Lower leg skin (tissue), 4 donors: ENCODE measurements around the gene ZNG1B. TPM values are rescaled to one million over a fixed set of nuclear protein-coding genes. Genes with fewer than 3 reads are reported as not detected.
A peak's percentile ranks its signal among the peaks of the same experiment; 100 is the strongest.
"Not testable (repeated sequence)": the region's sequence is repeated elsewhere in the genome, so short reads cannot be mapped to it uniquely, and the experiment has no call there.

Source experiments
- DNase-seq, 2 donors: peaks; one replicate each; pipeline ENCODE4 v3.0.0-alpha.2; 2019; ENCODE audit warnings: low spot score in 2 of 2
- H3K4me3 ChIP-seq: fragments of 200-600 bp; sonication (generic); 2 replicates; pipeline ENCODE4 v1.5.1; 2017; ENCODE audit warnings: mild to moderate bottlenecking, low read depth; ENCODE audit not compliant: poor library complexity, severe bottlenecking
- WGBS, 2 donors: methylation state at CpG; one replicate each; pipeline ENCODE4 v1.1.5; 2018; 5-methylcytosine and 5-hydroxymethylcytosine counted together
- intact Hi-C: fragments of 100-400 bp; cut with DNase I; formaldehyde crosslinking; loops from one replicate; pipeline ENCODE4 v1.15.0; 2023; ENCODE audit warnings: low total_unique reads
- total RNA-seq, 4 donors: library from RNA; depleted of rRNA; stranded (reverse); fragments of >200 nt; gene quantifications; one replicate each; pipeline ENCODE4 v1.1.0, GENCODE V29; 2016

The ZNG1B gene
- total RNA-seq, 4 donors from 2014 or later, result 18.6 to 30.8 (median 24.1) TPM

DNA sequence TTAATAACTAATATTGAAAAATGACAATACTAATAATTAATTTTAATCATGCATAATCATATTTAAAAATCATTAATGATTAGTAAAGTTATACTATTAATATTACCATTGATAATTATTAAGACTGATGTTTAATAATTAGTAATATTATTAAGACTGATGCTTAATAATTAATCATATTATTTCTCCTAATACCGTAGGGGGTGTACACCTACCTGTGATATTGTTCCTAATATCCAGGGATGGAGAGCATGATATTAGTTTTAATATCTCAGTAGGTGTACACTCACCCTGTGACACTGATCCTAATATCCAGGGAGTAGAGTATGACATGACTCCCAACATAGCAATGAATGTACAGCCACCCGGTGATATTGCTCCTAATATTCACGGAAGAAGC lies 73.4 kb downstream of the ZNG1B start:
- WGBS, 2 donors, result 76% methylated on average over 3 of the region's 3 CpGs; no CpG with 5 or more reads in 1 of the 2 donors
- H3K4me3 ChIP-seq, intact Hi-C loops, DNase-seq: not testable (repeated sequence)

DNA sequence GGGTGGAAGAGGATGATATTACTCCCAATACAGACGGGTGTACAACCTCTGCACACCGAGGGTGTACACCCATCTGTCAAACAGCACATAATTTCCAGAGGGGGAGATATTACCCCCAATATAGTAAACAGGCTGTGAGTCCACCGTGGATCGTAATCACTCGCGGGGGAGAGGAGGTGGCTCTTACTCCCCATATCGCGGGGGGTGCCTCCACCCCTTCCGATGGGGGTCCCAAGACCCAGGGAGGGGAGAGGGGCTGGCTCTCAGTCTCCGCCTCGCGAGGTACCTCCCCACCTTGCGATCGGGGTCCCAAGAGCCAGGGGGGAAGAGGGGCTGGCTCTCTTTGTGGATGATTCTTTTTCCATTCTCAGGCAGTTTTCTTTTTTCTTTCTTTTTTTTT lies 74.4 kb downstream of the ZNG1B start:
- H3K4me3 ChIP-seq, DNase-seq, intact Hi-C loops: not testable (repeated sequence)
- WGBS, 2 donors, result 74 to 87% methylated on average over 14 of the region's 14 CpGs

DNA sequence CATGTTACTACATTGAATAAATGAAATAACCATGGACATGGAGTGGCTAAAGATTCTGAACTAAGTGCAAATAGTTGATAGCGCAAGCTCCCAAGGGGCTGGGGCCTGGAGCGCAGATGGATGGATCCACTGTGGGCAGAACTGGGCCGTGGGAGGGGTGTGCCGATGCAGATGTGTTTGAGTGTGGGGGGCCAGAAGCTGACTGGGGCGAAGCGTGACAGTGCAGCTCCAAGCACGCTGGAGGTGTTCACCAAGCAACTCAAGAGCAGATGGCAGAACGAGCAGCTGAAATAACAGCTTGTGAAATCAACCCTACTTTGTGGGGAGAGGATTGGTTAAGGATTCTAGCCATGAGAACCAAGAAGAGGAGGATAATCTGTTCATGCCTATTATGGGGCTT lies 78.0 kb downstream of the ZNG1B start:
- 74 to 90% methylated on average over 8 of the region's 8 CpGs for WGBS, 2 donors
- H3K4me3 ChIP-seq, intact Hi-C loops, DNase-seq: not testable (repeated sequence)

DNA sequence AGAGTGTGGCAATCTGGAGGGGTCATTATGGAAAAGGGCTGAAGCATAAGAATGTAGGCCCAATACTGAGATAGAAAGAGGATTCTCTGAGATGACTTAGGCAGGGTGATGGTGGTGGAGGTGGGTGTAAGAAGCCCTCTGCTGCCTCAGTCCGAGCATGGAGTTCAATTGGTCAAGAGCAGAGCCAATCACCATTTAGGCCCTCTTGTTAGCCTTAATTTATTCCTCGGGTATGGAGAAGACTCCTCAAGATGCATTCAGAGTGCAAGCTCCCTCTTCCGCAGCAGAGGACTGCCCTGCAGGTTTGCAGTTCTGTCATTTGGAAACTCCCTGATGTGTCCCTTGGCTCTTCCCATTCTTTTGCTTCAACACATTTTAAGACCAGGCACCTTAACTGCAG lies 78.5 kb downstream of the ZNG1B start:
- H3K4me3 ChIP-seq, intact Hi-C loops, DNase-seq: not testable (repeated sequence)
- WGBS, 2 donors, result 84 to 85% methylated on average over 3 of the region's 3 CpGs

DNA sequence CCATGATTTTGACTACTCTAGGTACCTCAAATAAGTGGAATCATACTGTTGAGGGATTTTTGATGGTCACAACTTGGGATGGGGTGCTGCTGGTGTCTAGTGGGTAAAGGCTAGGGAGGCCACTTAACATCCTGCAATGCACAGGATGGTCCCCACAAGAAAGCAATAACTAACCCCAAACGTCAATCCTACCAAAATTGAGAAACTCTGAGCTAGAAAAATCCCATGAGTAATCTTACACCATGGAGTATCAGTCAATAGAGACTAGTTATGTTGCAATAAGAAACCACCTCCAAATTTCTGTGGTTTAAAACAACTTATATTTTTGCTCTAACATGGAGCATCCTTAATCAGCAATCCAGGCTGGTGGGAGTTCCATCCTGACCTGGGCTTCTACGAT lies 79.5 kb downstream of the ZNG1B start:
- WGBS, 2 donors, result 27 to 64% methylated on average over 1 of the region's 2 CpGs
- H3K4me3 ChIP-seq, intact Hi-C loops: not testable (repeated sequence)

DNA sequence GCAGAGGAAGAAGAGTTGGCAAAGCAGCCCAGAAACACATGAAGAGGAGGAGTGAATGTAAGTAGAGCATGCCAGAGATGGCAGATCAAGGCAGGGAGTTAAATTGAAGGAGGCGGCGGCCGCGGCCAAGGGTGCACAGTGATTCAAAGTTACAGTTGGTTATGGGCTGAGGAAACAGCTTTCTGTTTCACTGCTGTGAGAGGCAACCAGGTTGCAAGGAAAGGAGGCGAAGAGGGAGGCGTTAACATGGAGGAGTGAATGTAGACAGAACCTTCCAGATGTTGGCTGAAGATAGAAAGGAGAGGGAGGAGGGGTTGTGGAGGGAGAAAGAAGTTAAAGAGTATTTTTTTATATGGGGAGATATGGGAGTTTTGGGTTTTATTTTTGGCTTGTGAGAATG lies 83.3 kb downstream of the ZNG1B start:
- 63 to 73% methylated on average over 6 of the region's 6 CpGs for WGBS, 2 donors
- intact Hi-C loops, H3K4me3 ChIP-seq, DNase-seq: not testable (repeated sequence)

More for the DNA sequence above, 79.5 kb downstream of the ZNG1B start:
- not testable (repeated sequence) for DNase-seq

DNA sequence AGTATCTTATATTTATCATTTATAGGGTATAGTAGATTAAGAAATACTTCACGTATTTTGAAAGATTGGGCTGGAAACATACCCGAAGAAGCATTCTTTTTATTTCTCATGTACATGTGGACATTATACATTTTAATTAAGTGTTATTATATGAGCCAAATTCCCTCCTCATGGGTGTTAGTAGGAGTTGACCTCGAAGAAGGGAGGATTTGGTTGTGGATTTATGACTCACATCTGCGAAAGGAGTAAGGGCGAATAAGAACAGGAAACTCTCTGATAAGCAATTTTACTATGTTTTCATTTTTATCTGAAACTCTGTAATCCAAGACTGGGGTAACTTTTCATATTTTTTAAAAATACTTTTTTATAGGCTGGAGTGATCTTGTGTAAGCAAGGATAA lies 84.0 kb downstream of the ZNG1B start:
- H3K4me3 ChIP-seq, intact Hi-C loops, DNase-seq: not testable (repeated sequence)
- WGBS, 2 donors, result 74 to 76% methylated on average over 5 of the region's 5 CpGs

DNA sequence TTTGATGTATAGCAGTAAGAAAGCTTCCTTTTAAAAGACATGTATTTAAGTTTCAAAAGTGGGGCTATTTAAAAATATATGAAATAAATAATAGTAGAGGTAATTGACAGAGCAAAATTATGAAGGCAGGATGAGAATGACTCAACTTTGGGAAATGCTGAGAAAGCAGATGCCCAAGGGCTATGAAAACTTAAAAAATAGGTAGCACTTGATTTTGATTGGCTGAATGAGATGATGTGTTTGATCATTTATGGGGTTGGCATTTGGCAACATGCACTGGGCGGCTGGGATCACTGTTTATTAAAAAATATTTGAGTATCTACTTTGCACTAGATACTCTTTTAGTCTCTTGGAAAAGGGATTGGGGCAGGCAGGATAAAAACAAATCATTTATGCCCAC lies 87.5 kb downstream of the ZNG1B start:
- 45 to 59% methylated on average over 1 of the region's 1 CpG for WGBS, 2 donors
- intact Hi-C loops, H3K4me3 ChIP-seq, DNase-seq: not testable (repeated sequence)

DNA sequence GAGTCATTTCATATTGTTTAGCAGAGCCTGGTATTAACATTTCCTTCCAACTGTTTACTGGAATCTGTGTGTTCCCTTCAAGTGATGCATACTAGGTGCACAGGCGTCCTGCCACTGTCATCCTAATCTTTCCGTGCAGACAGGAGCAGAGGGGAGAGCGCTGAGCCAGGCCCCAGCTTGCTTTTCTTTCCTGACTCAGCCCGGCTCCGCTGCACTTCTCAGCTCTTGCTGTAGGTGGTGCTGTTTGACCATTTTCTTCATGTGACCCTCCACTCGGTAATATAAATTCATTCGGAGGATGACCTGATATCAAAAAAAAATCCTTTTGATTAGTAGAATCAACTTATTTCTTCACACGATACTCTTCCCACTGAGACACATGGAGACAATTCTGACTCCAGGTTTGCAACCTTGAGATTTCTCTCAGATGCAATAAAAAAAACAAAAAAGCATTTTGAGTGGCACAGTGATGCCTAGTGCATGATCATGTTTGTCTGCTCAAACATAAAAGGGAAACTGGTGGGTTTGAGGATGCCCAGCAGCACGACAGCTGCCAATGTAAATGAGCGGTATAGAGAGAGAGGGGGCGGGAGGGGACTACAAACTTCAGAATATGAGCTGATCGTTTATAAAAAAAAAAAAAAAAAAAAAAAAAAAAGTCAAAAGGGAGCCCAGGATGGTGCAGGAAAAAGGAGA lies 90.0 kb downstream of the ZNG1B start:
- H3K4me3 ChIP-seq, DNase-seq, intact Hi-C loops: not testable (repeated sequence)
- 14 to 15% methylated on average over 6 to 7 of the region's 12 CpGs for WGBS, 2 donors

DNA sequence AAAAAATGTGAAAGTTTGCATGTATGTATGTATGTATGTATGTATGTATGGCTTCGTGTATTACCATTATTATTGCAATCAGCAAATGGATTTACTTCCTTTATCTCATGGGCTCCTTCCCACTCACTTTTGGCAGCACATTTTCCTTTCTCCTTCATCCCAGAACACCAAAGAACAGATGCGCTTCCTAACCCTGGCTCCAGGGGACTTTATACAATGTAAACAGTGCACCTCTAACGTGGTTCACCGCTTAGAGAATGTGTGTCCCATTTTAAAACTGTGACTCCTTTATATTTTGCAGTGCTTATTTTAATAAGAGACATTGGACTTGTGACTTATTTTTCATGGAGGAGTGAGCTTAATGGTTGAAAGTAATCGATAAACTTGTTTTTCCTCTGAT lies 90.6 kb downstream of the ZNG1B start:
- DNase-seq, H3K4me3 ChIP-seq, intact Hi-C loops: not testable (repeated sequence)
- WGBS, 2 donors, result 59 to 68% methylated on average over 4 to 5 of the region's 5 CpGs

DNA sequence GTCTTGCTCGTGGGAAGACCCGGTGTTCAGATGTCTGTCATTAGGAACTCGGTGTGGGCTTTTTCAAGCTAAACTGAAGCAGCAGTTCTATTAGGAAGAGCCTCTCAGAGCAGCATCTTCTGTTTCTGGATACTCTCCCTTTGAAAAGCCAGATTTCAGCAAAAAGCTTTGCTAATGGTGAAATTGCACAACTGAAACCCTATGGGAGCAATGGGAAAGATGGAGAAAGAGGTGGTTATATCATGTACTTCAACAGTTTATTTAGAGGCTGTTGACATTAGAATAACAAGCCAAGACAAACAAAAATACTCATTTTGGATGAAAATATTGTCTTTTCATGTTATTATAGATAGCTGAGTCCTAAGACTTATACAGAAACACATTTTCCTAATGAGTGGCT lies 91.4 kb downstream of the ZNG1B start:
- H3K4me3 ChIP-seq, DNase-seq, intact Hi-C loops: not testable (repeated sequence)
- WGBS, 2 donors, result 77 to 78% methylated on average over 3 of the region's 3 CpGs

DNA sequence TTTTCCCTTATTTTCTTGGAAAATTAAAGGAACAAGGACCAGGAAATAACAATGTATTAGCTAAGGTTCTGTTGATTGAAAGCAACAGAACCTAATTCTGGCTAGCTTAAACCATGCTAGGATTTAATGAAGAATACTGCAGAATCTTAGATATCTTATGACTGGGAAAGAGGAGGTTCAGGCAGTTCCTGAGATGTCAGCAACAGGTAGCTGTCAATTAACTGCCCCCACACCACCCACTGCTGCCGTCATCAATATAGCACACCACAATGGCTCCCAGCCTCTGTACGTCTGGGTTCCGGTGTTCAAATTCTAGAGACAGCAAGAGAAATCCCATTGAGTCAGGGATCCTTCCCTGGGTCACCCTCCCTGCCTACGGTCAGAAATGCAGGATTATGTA lies 95.5 kb downstream of the ZNG1B start:
- intact Hi-C loops, DNase-seq, H3K4me3 ChIP-seq: not testable (repeated sequence)
- 100% methylated on average over 1 of the region's 4 CpGs; no CpG with 5 or more reads in 1 of the 2 donors for WGBS, 2 donors

DNA sequence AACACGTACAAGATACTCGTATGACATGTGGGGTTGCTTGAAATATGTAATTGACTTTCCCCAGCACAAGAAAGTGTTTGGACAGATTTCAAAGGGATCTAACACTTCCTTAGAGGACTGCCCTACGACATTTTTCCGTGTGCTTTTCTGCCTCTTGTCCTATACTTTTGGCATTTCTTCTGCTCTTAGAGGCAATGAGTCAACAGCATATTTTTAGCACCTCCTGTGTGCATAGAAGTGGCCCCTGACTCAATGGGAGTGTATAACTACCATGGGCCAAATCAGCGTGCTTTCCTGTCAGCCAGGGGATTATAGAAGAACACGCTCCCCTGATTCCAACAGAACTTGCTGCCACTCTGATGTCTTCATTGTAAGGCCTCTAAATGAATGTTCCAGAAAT lies 99.1 kb downstream of the ZNG1B start:
- DNase-seq, intact Hi-C loops, H3K4me3 ChIP-seq: not testable (repeated sequence)
- WGBS, 2 donors, result 60 to 62% methylated on average over 6 of the region's 6 CpGs

DNA sequence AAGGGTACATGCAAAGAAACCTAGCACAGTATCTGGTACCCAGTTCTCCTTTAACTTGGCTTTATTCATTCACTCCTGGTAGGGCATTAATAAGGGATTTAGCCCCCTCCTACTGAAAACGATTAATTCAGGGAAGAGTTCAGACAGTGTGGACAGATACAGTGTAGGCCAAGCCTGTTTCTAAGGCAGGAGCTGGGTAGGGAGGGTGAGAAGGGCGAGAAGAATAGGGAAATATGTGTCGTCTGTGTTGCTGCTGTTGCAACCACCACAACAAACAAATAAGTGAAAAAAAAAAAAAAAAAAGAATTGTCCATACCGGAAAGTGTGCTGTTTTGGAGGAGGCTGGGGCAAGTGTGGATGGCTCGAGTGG lies 103.3 kb downstream of the ZNG1B start:
- H3K4me3 ChIP-seq, DNase-seq, intact Hi-C loops: not testable (repeated sequence)
- WGBS, 2 donors, result 16 to 20% methylated on average over 5 of the region's 5 CpGs

DNA sequence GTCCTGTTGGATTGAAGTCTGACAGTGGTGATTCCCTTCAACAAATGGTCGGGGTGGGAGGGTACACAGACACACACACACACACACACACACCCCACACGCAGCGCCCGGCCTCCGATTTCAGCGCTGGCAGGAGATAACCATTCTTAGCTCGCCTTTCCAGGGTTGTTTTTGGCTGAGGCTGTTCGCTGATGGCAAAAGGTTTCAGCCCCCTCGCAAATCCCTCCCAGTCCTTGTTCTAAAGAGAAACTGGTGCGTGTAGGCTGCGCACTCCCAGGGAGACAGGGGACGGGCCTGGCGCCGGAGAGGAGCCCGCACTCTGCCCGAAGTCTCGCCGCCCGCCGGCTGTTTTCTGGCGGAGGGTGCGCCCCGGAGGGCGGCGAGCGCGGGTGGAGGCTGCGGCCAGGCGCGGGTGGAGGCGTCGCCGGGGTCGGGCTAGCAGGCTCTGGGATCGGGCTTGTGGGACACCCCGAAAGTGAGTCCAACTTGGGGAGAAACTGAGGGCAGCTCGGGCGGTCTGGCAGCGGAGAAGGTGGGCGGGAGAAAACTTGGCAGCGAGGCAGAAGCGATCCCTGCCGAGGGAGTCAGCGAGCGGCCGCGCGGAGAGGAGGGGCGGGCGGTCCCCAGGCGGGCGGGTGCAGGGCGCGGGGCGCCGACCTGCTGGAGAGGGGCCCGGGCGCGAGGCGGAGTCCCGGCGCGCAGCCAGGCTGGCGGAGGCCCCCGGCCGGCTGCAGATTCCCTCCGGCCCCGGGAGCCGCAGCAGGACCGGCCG lies 103.9 kb downstream of the ZNG1B start:
- DNase-seq, result peak in 1 of 2 donors; percentile 89
- intact Hi-C loops, result not testable (repeated sequence)
- H3K4me3 ChIP-seq, result peak overlapping the region; percentile 47
- WGBS, 2 donors, result 0 to 2% methylated on average over 14 to 39 of the region's 71 CpGs
